GM10266 (cell line): Measurements from ENCODE around the gene CTNNBL1.

Experiments
- DNase-seq: peaks from one replicate; pipeline ENCODE4 v3.0.0; 2012; ENCODE audit errors: extremely low spot score
- CTCF ChIP-seq: IDR thresholded peaks from 2 replicates; pipeline ENCODE4 v1.5.1; 2012; ENCODE audit warnings: mild to moderate bottlenecking, low read depth; ENCODE audit not compliant: control insufficient read depth, insufficient read depth; ENCODE audit errors: missing control alignments

Gene CTNNBL1

GRCh38 chr20:37702403-37703034 lies 8.7 kb downstream of the CTNNBL1 start:
- DNase-seq, result no peak
- no peak for TF ChIP-seq CTCF

GRCh38 chr20:37703035-37703845 lies 9.4 kb downstream of the CTNNBL1 start:
- DNase-seq, result no peak
- no peak for TF ChIP-seq CTCF

GRCh38 chr20:37704955-37705354 lies 11.1 kb downstream of the CTNNBL1 start:
- TF ChIP-seq CTCF, result no peak

GRCh38 chr20:37706298-37706697 lies 12.5 kb downstream of the CTNNBL1 start:
- TF ChIP-seq CTCF, result no peak
- no peak for DNase-seq

More at GRCh38 chr20:37704955-37705354, 11.1 kb downstream of the CTNNBL1 start:
- no peak for DNase-seq

GRCh38 chr20:37711001-37711400 lies 17.2 kb downstream of the CTNNBL1 start:
- TF ChIP-seq CTCF, result no peak
- DNase-seq, result no peak

- DNase-seq, result no peak
- no peak for TF ChIP-seq CTCF
These were observed 18.4 kb downstream of the CTNNBL1 start for GRCh38 chr20:37711994-37712964.

- TF ChIP-seq CTCF, result no peak
- no peak for DNase-seq
These were observed 19.6 kb downstream of the CTNNBL1 start for GRCh38 chr20:37713396-37713795.
